PFSK-1 (cell line): ENCODE measurements around the gene MRAS.

Experiments
- FOXP2 ChIP-seq: optimal IDR thresholded peaks from 2 replicates; pipeline ENCODE3; 2011; ENCODE audit warnings: borderline replicate concordance, control low read depth, inconsistent platforms; ENCODE audit not compliant: insufficient read depth; ENCODE audit errors: extremely low read length, extremely low read depth
- POLR2AphosphoS5 ChIP-seq: IDR thresholded peaks from 2 replicates; pipeline ENCODE4 v1.6.1; 2012; ENCODE audit warnings: low read depth, mild to moderate bottlenecking, control low read depth, low read length, moderate library complexity
- SIN3A ChIP-seq: IDR thresholded peaks from 2 replicates; pipeline ENCODE4 v1.6.1; 2012; ENCODE audit warnings: mild to moderate bottlenecking, low read length, moderate library complexity, borderline replicate concordance; ENCODE audit not compliant: insufficient read depth
- TAF1 ChIP-seq: IDR thresholded peaks from 2 replicates; pipeline ENCODE4 v1.6.1; 2012; ENCODE audit warnings: low read length, control low read depth, borderline replicate concordance; ENCODE audit not compliant: insufficient read depth
- TF ChIP-seq, protein P1 (sequence below), 2 experiments: IDR thresholded peaks; 2 replicates each; pipeline versions ENCODE4 v1.6.1 to v1.8.0; 2011 to 2012; ENCODE audit warnings: low read depth in 2 of 2, low read length in 2 of 2, control low read depth in 1 of 2, inconsistent platforms in 1 of 2, mild to moderate bottlenecking in 1 of 2, moderate library complexity in 1 of 2; ENCODE audit not compliant: insufficient read depth in 1 of 2

The MRAS gene

DNA sequence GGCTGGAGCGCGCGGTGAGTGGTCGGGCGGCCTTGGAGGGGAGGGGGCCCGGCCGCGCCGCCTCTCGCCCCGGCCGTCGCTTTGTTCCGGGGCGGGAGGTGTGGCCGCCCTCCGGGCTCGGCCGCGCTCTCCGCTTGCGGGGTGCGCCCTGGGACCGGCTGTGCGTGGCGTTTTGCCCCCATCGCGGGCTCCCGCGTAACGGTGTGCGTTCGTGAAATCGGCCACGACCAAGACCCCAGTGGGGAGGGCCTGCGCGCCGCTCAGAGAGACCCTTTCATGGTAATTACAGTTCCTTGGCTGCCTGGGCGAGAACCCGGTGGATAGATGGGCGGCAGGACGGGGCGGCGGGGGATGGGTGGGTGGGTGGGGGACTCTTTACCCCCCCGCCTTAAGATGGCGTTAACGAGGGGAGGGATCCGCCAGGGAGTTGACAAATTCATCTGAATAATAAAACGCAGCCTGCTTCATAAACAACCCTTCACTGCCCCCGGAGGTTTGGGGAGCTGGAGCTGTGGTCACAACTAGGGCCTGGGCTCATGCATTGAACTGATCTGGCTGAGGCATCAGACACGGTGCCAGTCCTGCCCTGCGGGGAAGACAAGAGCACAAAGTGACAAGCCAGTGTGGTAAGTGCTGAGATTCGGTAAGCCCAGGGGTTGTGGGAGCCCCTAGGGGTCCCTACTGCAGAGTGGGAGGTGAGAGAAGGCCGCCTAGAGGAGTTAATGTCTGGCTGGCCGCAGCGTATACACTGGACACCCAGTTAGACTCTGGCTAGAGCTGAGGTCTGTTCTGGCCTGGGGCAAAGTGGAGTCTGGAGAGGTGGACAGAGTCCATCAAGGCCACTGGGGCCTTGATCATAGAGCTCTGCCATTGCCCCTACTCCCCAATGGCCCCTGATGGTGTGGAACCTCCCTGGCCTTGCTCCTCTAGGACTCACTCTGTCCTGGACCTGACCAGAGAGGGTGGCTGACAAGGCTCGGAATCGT, 668 bp downstream of the MRAS start:
- TF ChIP-seq SIN3A, result no peak
- TF ChIP-seq, protein P1, sequence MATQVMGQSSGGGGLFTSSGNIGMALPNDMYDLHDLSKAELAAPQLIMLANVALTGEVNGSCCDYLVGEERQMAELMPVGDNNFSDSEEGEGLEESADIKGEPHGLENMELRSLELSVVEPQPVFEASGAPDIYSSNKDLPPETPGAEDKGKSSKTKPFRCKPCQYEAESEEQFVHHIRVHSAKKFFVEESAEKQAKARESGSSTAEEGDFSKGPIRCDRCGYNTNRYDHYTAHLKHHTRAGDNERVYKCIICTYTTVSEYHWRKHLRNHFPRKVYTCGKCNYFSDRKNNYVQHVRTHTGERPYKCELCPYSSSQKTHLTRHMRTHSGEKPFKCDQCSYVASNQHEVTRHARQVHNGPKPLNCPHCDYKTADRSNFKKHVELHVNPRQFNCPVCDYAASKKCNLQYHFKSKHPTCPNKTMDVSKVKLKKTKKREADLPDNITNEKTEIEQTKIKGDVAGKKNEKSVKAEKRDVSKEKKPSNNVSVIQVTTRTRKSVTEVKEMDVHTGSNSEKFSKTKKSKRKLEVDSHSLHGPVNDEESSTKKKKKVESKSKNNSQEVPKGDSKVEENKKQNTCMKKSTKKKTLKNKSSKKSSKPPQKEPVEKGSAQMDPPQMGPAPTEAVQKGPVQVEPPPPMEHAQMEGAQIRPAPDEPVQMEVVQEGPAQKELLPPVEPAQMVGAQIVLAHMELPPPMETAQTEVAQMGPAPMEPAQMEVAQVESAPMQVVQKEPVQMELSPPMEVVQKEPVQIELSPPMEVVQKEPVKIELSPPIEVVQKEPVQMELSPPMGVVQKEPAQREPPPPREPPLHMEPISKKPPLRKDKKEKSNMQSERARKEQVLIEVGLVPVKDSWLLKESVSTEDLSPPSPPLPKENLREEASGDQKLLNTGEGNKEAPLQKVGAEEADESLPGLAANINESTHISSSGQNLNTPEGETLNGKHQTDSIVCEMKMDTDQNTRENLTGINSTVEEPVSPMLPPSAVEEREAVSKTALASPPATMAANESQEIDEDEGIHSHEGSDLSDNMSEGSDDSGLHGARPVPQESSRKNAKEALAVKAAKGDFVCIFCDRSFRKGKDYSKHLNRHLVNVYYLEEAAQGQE (IDR thresholded peaks at IDR 0.05; ENCODE audit: insufficient read depth in 1 of 2, low read depth in 2 of 2, low read length in 2 of 2), result no peak
- TF ChIP-seq TAF1, result no peak
- TF ChIP-seq FOXP2, result no peak
- TF ChIP-seq POLR2AphosphoS5, result no peak

DNA sequence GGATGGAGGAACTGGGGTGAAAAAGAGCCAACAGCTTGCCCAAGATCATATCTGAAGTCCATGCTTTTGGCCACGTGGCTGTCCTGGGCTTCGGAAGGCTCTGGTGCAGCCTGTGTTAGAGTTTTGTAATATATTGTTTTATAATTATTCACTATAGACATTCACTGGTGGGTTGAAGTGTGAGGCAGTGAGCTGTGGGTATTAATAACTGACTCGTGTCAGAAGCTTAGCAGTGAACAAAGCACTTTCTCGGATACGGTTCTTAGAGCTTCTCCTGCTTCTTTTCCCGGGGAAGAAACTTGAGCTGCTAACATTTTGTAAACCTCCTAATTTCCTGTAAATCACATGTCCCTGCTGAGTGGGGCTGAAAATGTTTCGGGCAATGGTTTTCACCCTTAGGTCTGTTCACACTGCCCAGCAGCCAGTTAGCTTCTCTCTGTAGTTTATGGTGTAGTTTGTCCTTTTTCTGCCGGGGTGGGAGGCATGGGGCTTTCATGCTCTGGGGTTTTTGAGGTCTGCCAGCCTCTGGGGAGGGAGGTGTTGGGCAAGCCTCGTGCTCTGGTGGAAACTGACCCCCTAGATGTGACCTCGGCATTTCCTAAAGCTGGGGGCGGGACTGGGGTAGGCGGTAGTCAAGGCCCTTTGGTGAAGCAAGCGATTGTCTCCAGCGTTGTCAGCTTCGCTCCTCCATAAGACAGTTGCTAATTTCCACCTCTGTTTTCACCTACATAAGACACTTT, 1.7 kb downstream of the MRAS start:
- no peak for TF ChIP-seq FOXP2
- TF ChIP-seq SIN3A, result no peak
- TF ChIP-seq, protein P1 (IDR thresholded peaks at IDR 0.05; ENCODE audit: insufficient read depth in 1 of 2, low read depth in 2 of 2, low read length in 2 of 2), result no peak
- TF ChIP-seq POLR2AphosphoS5, result no peak
- no peak for TF ChIP-seq TAF1

DNA sequence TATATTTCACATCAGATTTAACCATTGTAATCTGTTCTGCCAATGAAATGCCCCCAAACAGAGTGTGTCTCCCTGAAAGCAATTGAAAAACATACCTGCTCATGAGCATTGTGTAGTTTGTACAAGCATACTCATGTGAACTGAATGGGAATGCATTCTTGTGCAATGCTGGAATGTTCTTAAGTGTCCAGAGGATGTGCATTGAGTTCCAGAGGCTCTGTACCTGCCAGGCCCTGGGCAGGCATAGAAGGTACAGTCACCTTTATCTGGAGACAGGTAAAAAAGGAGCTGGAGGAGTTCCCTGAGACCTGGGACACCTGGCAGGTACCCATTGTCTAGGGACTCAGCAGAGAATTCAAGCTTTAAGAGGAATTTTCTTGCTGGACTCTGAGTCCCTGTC, 2.8 kb downstream of the MRAS start:
- TF ChIP-seq TAF1 (no peak), POLR2AphosphoS5 (no peak), FOXP2 (no peak), SIN3A (no peak)
- TF ChIP-seq, protein P1 (IDR thresholded peaks at IDR 0.05; ENCODE audit: insufficient read depth in 1 of 2, low read depth in 2 of 2, low read length in 2 of 2), result no peak

DNA sequence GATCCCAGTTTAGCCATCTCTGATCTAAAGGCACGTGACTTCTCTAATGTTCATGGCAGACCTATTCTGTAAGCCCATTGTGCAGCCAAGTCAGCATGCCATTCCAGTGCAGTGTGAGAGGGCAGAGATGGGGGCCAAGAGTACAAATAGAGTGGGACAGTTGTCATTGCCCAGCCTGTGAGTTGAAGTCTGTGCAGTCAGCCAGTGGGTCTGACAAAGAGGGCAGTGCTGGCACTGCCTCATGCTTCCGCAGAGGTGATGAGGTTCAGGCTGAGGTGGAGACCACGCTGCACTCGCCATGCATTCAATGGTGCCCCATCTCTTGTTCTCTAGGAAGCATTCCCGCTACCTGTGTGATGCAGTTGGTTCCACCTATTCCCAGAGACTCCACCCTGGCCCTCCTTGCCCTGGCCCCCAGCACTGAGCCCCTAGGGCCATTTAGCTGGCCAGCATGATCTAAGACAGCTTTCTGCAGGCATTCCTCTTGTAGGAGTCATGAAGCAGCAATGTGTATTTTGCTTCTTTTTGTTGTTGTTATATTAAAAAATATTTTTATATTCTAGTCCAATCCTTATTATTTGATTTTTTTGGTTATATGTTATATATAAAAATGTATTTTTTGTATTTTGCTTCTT, 3.7 kb downstream of the MRAS start:
- TF ChIP-seq FOXP2 (no peak), POLR2AphosphoS5 (no peak), TAF1 (no peak), SIN3A (no peak)
- TF ChIP-seq, protein P1 (IDR thresholded peaks at IDR 0.05; ENCODE audit: insufficient read depth in 1 of 2, low read depth in 2 of 2, low read length in 2 of 2), result no peak
